ENCODE results near the gene DNM3.

GRCh38 chr1:171864308-171864707 is 23.0 kb downstream of the DNM3 start:
- TF ChIP-seq CTCF (IDR thresholded peaks at IDR 0.05): no peak
- TF ChIP-seq POLR2A (IDR thresholded peaks at IDR 0.05): no peak

All from lower leg skin (tissue), 3 donors.